Heart right ventricle (tissue), 16 donors: ENCODE data around the gene SLC12A6. TPM values are rescaled to one million over a fixed set of nuclear protein-coding genes. Genes with fewer than 3 reads are reported as not detected.

ENCODE experiments used
- ATAC-seq, 8 donors: fragments of 200-7000 bp; cut with Tn5 transposase; one replicate each; pipeline ENCODE4 v1.9.1; 2020; ENCODE audit warnings: mild to moderate bottlenecking in 8 of 8, moderate library complexity in 8 of 8, moderate number of reproducible peaks in 1 of 8
- DNase-seq, 2 donors: peaks; one replicate each; pipeline ENCODE4 v3.0.0-alpha.2; 2020
- H3K27ac ChIP-seq, 10 donors: fragments of 200-600 bp; sonication (generic) in 2 of 10; one replicate each; pipeline versions ENCODE4 v1.5.0 to v1.8.0; 2020 to 2022; ENCODE audit warnings: mild to moderate bottlenecking in 3 of 10
- H3K27me3 ChIP-seq, 7 donors: fragments of 200-600 bp; one replicate each; pipeline ENCODE4 v1.8.0; 2021 to 2022; ENCODE audit warnings: mild to moderate bottlenecking in 2 of 7
- H3K36me3 ChIP-seq, 9 donors: fragments of 200-600 bp; sonication (generic) in 1 of 9; one replicate each; pipeline versions ENCODE4 v1.5.0 to v1.8.0; 2020 to 2022; ENCODE audit warnings: mild to moderate bottlenecking in 2 of 9
- H3K4me1 ChIP-seq, 9 donors: fragments of 200-600 bp; sonication (generic) in 1 of 9; one replicate each; pipeline versions ENCODE4 v1.5.0 to v1.8.0; 2020 to 2022; ENCODE audit warnings: mild to moderate bottlenecking in 4 of 9
- H3K4me3 ChIP-seq, 10 donors: fragments of 200-600 bp; sonication (generic) in 2 of 10; one replicate each; pipeline versions ENCODE4 v1.5.0 to v1.8.0; 2020 to 2022; ENCODE audit warnings: mild to moderate bottlenecking in 7 of 10, moderate library complexity in 2 of 10
- H3K9me3 ChIP-seq, 11 donors: fragments of 200-600 bp in 10 of 11; sonication (generic) in 2 of 11; one replicate each; pipeline versions ENCODE4 v1.5.0 to v1.8.0; 2013 to 2022; ENCODE audit warnings: mild to moderate bottlenecking in 2 of 11, control low read depth in 1 of 11, moderate library complexity in 1 of 11
- WGBS, 2 donors: extraction: QIAGEN DNeasy Blood & Tissue Kit; methylation state at CpG; one replicate each; pipeline ENCODE4 v1.1.7; 2013; ENCODE audit warnings: inconsistent platforms in 1 of 2; 5-methylcytosine and 5-hydroxymethylcytosine counted together
- intact Hi-C, 10 donors: fragments of 100-400 bp; cut with DNase I; formaldehyde crosslinking; loops; one replicate each; pipeline versions ENCODE4 v1.11.1 to v1.14.2; 2022
- polyA plus RNA-seq, 2 donors: library from polyadenylated mRNA; stranded (reverse); fragments of 200-250 nt; gene quantifications; one replicate each; pipeline ENCODE4 v1.2.3, GENCODE V29; 2013
- total RNA-seq, 10 donors: library from RNA; stranded (reverse); fragmentation: NEBNext Ultra II Directional in 3 of 10; extraction: Animal tissue kit (Norgen Biotek cat#: 25700) in 3 of 10; gene quantifications; one replicate each; pipeline versions ENCODE4 v1.2.1 to v1.2.4, GENCODE V29; 2021 to 2023
- TF ChIP-seq, protein P1 (sequence below), 9 donors: fragments of 200-600 bp; sonication (generic) in 2 of 9; IDR thresholded peaks; one replicate each; pipeline versions ENCODE4 v1.5.0 to v1.8.0; 2021 to 2022; ENCODE audit warnings: antibody characterized with exemption in 9 of 9, mild to moderate bottlenecking in 5 of 9, moderate library complexity in 1 of 9
- donor health status: Arrhythmogenic right ventricular cardiomyopathy.
- donor health status: ischemic (EF 13 %, LVEDD 7.1; RV severe dilation, severe dysfunction).
- donor health status: healthy with polysubstance abuse.
- donor health status: DM: no; HTN: yes; CAD: no.
- donor health status: DM: no; HTN: no; CAD: no.
- donor health status: ischemic (EF 25% LVEDD 6.9; RV normal size, moderate dysfunction).
- donor health status: ischemic (EF 25% LVEDD 5.7; RV mildly dilated, moderate dysfunction).
- donor health status: healthy.
- donor health status: DM: yes; HTN: yes; CAD: no.
- donor health status: Ischemic cardiomyopathy.
- donor health status: ischemic (EF 35%, LVEDD 5.7; RV mildly dilated, moderate dysfunction).
- donor health status: nonischemic (EF 11% LVEDD 7.7; RV severe dilation, severe dysfunction).
- donor health status: DM: yes; HTN: yes; CAD: no.
- donor health status: PGD.
- donor health status: ischemic (EF 29% LVEDD 5.4; RV normal size, mild dysfunction).
- donor health status: nonischemic (EF 23%, LVEDD 6.1; RV moderate dilation, normal function).

SLC12A6 gene
- total and polyA plus RNA-seq, 12 donors = 3.4 to 33.6 (median 24.3) TPM

DNA sequence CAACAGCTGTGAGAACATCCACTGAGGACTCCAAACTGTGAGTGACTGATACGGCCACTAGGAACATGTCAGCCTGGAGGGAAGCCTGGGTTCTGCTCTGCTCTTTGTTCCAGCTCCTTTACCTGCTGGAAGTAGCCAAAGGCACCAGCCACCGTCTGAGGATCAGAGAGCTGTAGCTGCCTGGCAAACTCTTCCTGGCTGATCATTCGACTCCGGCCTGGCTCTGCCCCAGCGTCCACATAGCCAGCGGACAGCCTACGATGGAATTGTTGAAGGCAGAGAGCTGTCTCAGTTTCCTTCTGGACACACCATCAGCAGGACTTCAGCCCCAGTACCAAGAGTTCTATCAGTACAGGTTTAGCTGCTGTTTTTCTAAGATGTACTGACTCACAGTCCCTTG, 23.7 kb upstream of the SLC12A6 start:
- DNase-seq (no peak), ATAC-seq (no peak)
- Histone ChIP-seq H3K4me3 (no peak overlapping the region), H3K36me3 (peaks cover 0 to 79% (median 28%) of the 10 kb centered on the region in 9 donors), H3K27me3 (no peaks in the 10 kb centered on the region), H3K4me1 (peaks cover 0 to 19% (median 16%) of the 10 kb centered on the region in 9 donors), H3K9me3 (no peaks in the 10 kb centered on the region), H3K27ac (no peak overlapping the region)
- 82 to 91% methylated on average over 7 of the region's 7 CpGs for WGBS, 2 donors
- TF ChIP-seq, protein P1, sequence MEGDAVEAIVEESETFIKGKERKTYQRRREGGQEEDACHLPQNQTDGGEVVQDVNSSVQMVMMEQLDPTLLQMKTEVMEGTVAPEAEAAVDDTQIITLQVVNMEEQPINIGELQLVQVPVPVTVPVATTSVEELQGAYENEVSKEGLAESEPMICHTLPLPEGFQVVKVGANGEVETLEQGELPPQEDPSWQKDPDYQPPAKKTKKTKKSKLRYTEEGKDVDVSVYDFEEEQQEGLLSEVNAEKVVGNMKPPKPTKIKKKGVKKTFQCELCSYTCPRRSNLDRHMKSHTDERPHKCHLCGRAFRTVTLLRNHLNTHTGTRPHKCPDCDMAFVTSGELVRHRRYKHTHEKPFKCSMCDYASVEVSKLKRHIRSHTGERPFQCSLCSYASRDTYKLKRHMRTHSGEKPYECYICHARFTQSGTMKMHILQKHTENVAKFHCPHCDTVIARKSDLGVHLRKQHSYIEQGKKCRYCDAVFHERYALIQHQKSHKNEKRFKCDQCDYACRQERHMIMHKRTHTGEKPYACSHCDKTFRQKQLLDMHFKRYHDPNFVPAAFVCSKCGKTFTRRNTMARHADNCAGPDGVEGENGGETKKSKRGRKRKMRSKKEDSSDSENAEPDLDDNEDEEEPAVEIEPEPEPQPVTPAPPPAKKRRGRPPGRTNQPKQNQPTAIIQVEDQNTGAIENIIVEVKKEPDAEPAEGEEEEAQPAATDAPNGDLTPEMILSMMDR (IDR thresholded peaks at IDR 0.05) = no peak
- intact Hi-C loops = loop anchor here in 6 of 10 donors (10.0 kb wide), 3 partner anchors 116 to 256 kb away; partner anchors contain the start of genes EMC7 (in 3 of the 6), PGBD4 (in 3 of the 6) and GOLGA8B (in 1 of the 6)

DNA sequence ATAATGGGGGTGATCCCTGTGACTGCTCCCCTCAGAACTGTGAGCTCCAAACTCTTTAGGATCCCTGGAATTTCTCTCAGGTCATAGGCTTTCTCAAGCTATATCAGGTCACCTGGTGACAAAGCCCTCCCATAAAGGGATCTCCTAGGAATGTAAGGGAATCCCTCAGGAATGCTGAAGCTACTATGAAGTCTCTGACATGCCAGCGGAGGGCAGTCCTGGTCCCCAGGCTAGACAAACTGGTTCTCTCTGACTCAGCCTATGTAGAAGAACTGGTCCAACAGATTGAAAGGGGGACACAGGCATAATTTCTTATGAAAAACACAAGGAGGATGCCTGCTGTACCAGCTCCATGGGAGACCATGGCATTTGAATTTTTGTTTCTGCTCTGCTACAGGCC, 22.7 kb upstream of the SLC12A6 start:
- 96 to 100% methylated on average over 1 of the region's 1 CpG for WGBS, 2 donors
- peaks cover 0 to 89% (median 28%) of the 10 kb centered on the region in 9 donors for H3K36me3 ChIP-seq
- intact Hi-C loops = loop anchor here in 6 of 10 donors (10.0 kb wide), 3 partner anchors 115 to 255 kb away; partner anchors contain the start of genes EMC7 (in 3 of the 6), PGBD4 (in 3 of the 6) and GOLGA8B (in 1 of the 6)
- TF ChIP-seq, protein P1 (IDR thresholded peaks at IDR 0.05) = no peak
- H3K4me3 ChIP-seq = no peak overlapping the region
- H3K4me1 ChIP-seq = peaks cover 0 to 9% (median 6%) of the 10 kb centered on the region in 9 donors
- DNase-seq = no peak
- no peaks in the 10 kb centered on the region for H3K9me3 ChIP-seq
- no peaks in the 10 kb centered on the region for H3K27me3 ChIP-seq
- no peak for ATAC-seq
- no peak overlapping the region for H3K27ac ChIP-seq

DNA sequence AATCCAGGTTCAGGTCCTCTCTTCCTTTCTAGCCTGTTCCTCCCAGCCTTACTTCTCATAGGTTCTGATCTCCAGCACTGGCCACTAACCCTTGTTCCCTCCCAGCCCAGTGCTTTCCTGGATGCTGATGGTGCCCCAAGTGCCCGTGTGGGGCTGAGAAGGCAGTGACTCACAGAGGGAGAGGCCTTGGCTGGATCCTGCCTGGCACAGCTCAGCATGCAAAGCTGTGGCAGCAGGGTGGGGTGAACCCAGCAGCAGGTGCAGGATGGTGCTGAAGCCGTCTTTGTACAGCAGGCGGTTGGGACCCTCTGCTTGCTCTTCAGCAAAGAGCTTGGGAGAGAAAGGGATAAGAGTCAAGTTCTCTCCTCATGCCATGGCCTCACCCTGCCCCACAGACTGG, 21.8 kb upstream of the SLC12A6 start:
- ATAC-seq (no peak), DNase-seq (no peak)
- Histone ChIP-seq H3K27me3 (no peaks in the 10 kb centered on the region), H3K36me3 (peaks cover 0 to 98% (median 28%) of the 10 kb centered on the region in 9 donors), H3K27ac (no peak overlapping the region), H3K9me3 (no peaks in the 10 kb centered on the region), H3K4me1 (peaks cover 0 to under 1% (median 0%) of the 10 kb centered on the region in 9 donors), H3K4me3 (no peak overlapping the region)
- TF ChIP-seq, protein P1 (IDR thresholded peaks at IDR 0.05) = no peak
- WGBS, 2 donors = 78 to 79% methylated on average over 3 of the region's 3 CpGs
- intact Hi-C loops = no loop called here

DNA sequence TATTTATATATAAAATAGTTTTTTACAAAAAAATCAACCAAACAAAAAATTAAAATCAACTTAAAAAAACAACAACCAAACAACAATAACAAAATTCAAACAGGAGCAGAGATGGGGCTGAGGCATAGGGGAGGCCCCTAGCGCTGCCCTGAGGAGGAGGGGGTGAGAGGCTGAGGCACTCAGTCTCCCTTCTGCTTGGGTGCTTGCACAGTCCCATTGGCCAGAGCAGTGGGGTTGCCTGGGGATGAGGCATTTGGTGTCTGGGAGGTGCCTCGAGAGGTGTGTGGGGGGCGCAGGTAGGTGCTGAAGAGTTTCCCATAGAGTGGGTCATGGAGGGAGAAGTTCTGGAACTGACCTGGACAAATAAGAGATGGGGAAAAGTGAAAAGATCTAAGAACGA, 21.4 kb upstream of the SLC12A6 start:
- WGBS, 2 donors = 93 to 95% methylated on average over 4 of the region's 4 CpGs
- no peaks in the 10 kb centered on the region for H3K4me1 ChIP-seq
- no peak overlapping the region for H3K27ac ChIP-seq
- no peaks in the 10 kb centered on the region for H3K27me3 ChIP-seq
- H3K9me3 ChIP-seq = no peaks in the 10 kb centered on the region
- ATAC-seq (no peak), DNase-seq (no peak)
- H3K36me3 ChIP-seq = peaks cover 0 to 100% (median 28%) of the 10 kb centered on the region in 9 donors
- intact Hi-C loops = no loop called here
- TF ChIP-seq, protein P1 (IDR thresholded peaks at IDR 0.05) = no peak
- H3K4me3 ChIP-seq = no peak overlapping the region
